Panc1 (cell line): ENCODE measurements around the gene BTN2A1.

Experiments
- POLR2AphosphoS5 ChIP-seq: IDR thresholded peaks from 2 replicates; pipeline ENCODE4 v1.6.1; 2012; ENCODE audit warnings: mild to moderate bottlenecking, low read depth, low read length, moderate library complexity
- SIN3A ChIP-seq: IDR thresholded peaks from 2 replicates; pipeline ENCODE4 v1.6.1; 2012; ENCODE audit warnings: low read depth, mild to moderate bottlenecking, low read length, moderate library complexity, borderline replicate concordance; ENCODE audit not compliant: insufficient read depth
- TF ChIP-seq, protein P1 (sequence below): fragments of 450-650 bp; IDR thresholded peaks from 2 replicates; pipeline ENCODE4 v1.5.1; 2017; ENCODE audit warnings: mild to moderate bottlenecking

DNA sequence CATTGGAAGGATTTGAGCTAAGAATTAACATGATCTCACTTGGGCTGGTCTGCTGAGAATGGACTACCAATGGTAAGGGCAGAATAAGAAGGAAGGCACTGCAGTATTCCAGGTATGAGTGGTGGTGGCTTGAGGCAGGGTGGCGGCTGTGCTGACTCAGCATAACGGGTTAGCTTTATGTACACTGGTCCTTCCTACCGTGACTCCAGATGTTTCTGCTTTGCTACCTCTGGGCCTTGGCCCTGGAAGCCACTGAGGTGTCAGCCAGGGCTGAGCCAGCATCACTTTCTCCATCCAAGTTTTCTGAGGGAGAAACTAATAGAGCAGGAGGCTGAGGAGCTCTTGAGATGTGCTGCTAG, 30.3 kb upstream of the BTN2A1 start:
- TF ChIP-seq POLR2AphosphoS5 = no peak
- TF ChIP-seq, protein P1, sequence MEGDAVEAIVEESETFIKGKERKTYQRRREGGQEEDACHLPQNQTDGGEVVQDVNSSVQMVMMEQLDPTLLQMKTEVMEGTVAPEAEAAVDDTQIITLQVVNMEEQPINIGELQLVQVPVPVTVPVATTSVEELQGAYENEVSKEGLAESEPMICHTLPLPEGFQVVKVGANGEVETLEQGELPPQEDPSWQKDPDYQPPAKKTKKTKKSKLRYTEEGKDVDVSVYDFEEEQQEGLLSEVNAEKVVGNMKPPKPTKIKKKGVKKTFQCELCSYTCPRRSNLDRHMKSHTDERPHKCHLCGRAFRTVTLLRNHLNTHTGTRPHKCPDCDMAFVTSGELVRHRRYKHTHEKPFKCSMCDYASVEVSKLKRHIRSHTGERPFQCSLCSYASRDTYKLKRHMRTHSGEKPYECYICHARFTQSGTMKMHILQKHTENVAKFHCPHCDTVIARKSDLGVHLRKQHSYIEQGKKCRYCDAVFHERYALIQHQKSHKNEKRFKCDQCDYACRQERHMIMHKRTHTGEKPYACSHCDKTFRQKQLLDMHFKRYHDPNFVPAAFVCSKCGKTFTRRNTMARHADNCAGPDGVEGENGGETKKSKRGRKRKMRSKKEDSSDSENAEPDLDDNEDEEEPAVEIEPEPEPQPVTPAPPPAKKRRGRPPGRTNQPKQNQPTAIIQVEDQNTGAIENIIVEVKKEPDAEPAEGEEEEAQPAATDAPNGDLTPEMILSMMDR = no peak
- TF ChIP-seq SIN3A = no peak
